ENCODE measurements around the gene HOATZ.

The HOATZ gene

GRCh38 chr11:111518668-111519067 lies 4.1 kb downstream of the HOATZ start:
- TF ChIP-seq FOXM1 (IDR thresholded peaks at IDR 0.05; ENCODE audit: borderline replicate concordance) (no peak), CTBP1 (IDR thresholded peaks at IDR 0.05; ENCODE audit: borderline replicate concordance) (no peak), FOXK2 (IDR thresholded peaks at IDR 0.05) (no peak), BHLHE40 (IDR thresholded peaks at IDR 0.05; ENCODE audit: borderline replicate concordance) (no peak), SP1 (IDR thresholded peaks at IDR 0.05) (no peak), PKNOX1 (IDR thresholded peaks at IDR 0.05) (no peak), L3MBTL2 (conservative IDR thresholded peaks at IDR 0.05) (no peak), NFRKB (IDR thresholded peaks at IDR 0.05) (no peak), LEF1 (IDR thresholded peaks at IDR 0.05; ENCODE audit: borderline replicate concordance) (no peak), ELF4 (IDR thresholded peaks at IDR 0.05) (no peak)
- ChIA-PET POLR2A (no interaction called here), CTCF (no interaction called here)
- DNase-seq (ENCODE audit: extremely low spot score): no peak

DNA sequence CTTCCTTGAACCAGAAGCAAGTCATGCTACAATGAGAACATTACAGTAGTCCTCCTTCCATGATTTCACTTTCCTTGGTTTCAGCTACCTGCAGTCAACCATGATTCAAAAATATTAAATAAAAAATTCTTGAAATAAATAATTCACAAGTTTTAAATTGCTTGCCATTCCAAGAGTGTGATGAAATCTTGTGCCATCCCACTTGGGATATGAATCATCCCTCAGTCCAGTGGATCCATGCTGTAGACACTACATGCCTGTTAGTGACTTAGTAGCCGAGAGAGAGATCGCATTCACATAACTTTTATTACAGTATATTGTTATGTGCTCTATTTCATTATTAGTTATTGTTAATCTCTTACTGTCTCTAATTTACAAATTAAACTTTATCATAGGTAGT lies 6.0 kb downstream of the HOATZ start:
- DNase-seq (ENCODE audit: extremely low spot score): no peak
- TF ChIP-seq NFRKB (IDR thresholded peaks at IDR 0.05) (no peak), TARDBP (IDR thresholded peaks at IDR 0.05) (no peak), ELF4 (IDR thresholded peaks at IDR 0.05) (no peak), SUZ12 (IDR thresholded peaks at IDR 0.05) (no peak), L3MBTL2 (conservative IDR thresholded peaks at IDR 0.05) (no peak), ARNT (IDR thresholded peaks at IDR 0.05) (no peak), PKNOX1 (IDR thresholded peaks at IDR 0.05) (no peak)
- POLR2A ChIA-PET: no interaction called here
- CTCF ChIA-PET: no interaction called here

DNA sequence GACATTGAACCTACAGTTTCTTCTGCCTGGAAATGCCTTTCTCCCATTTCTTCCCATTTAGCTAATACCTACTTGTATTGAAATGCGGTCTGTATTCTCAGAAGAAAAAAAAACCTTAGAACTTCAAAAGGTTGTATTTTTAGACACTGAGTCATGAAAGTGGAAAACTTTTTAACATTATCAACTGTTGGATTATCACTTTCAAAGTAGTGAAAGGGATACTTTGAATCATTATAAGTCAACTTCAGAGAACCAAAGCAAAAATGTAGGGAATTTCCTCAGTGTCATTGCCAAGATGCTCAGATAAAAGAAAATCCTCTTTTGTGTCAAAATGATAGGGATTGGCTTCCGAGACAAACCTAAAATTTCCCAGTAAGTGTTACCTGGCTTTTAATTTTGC lies 6.6 kb downstream of the HOATZ start:
- TF ChIP-seq LEF1 (IDR thresholded peaks at IDR 0.05; ENCODE audit: borderline replicate concordance) (no peak), ZNF384 (IDR thresholded peaks at IDR 0.05) (no peak), L3MBTL2 (conservative IDR thresholded peaks at IDR 0.05) (no peak), PKNOX1 (IDR thresholded peaks at IDR 0.05) (no peak), ARNT (IDR thresholded peaks at IDR 0.05) (no peak), NFRKB (IDR thresholded peaks at IDR 0.05) (no peak), FOXK2 (IDR thresholded peaks at IDR 0.05) (no peak)
- no peak for DNase-seq (ENCODE audit: extremely low spot score)
- POLR2A ChIA-PET: no interaction called here
- CTCF ChIA-PET: no interaction called here

- no peak for DNase-seq (ENCODE audit: extremely low spot score)
- TF ChIP-seq SP1 (IDR thresholded peaks at IDR 0.05) (no peak), ELF4 (IDR thresholded peaks at IDR 0.05) (no peak), PKNOX1 (IDR thresholded peaks at IDR 0.05) (no peak), L3MBTL2 (conservative IDR thresholded peaks at IDR 0.05) (no peak), LEF1 (IDR thresholded peaks at IDR 0.05; ENCODE audit: borderline replicate concordance) (no peak), NFRKB (IDR thresholded peaks at IDR 0.05) (no peak), BHLHE40 (IDR thresholded peaks at IDR 0.05; ENCODE audit: borderline replicate concordance) (no peak), CTBP1 (IDR thresholded peaks at IDR 0.05; ENCODE audit: borderline replicate concordance) (no peak), FOXK2 (IDR thresholded peaks at IDR 0.05) (no peak), ZNF384 (IDR thresholded peaks at IDR 0.05) (no peak), HDGF (IDR thresholded peaks at IDR 0.05; ENCODE audit: borderline replicate concordance) (no peak), ARNT (IDR thresholded peaks at IDR 0.05) (no peak), FOXM1 (IDR thresholded peaks at IDR 0.05; ENCODE audit: borderline replicate concordance) (no peak), FOXA1 (IDR thresholded peaks at IDR 0.05) (no peak), TARDBP (IDR thresholded peaks at IDR 0.05) (no peak), SUZ12 (IDR thresholded peaks at IDR 0.05) (no peak)
- POLR2A ChIA-PET: interaction anchor here (0.7 kb wide), 1 partner anchor 9 kb away, joined by 3 read pairs; no protein-coding TSS in a partner anchor
- CTCF ChIA-PET: no interaction called here
Observed at GRCh38 chr11:111522426-111522825, 7.8 kb downstream of the HOATZ start.

DNA sequence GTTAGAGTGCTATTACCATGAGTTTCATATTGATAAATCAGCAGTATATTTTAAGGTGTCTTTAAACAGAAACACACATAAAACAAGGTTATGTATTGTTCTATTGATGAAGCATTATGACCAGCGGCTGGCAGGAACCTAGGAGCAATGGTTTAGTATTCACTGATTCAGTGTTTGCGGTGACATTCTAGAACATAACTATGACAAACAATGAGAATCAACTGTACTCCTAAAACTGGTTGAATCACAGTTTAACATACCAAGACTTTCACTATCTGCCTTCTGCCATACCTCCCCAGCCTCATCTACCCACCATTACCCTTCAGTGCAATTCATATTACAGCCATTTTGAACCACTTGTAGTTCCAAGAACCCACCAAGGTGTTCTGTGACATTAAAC lies 8.8 kb downstream of the HOATZ start:
- TF ChIP-seq TARDBP (IDR thresholded peaks at IDR 0.05): no peak
- no peak for TF ChIP-seq FOXM1 (IDR thresholded peaks at IDR 0.05; ENCODE audit: borderline replicate concordance)
- TF ChIP-seq BHLHE40 (IDR thresholded peaks at IDR 0.05; ENCODE audit: borderline replicate concordance): no peak
- no peak for TF ChIP-seq FOXA1 (IDR thresholded peaks at IDR 0.05)
- TF ChIP-seq HDGF (IDR thresholded peaks at IDR 0.05; ENCODE audit: borderline replicate concordance): no peak
- no peak for TF ChIP-seq ELF4 (IDR thresholded peaks at IDR 0.05)
- TF ChIP-seq FOXK2 (IDR thresholded peaks at IDR 0.05): no peak
- TF ChIP-seq SUZ12 (IDR thresholded peaks at IDR 0.05): no peak
- TF ChIP-seq ARNT (IDR thresholded peaks at IDR 0.05): no peak
- no peak for TF ChIP-seq SP1 (IDR thresholded peaks at IDR 0.05)
- TF ChIP-seq ZNF384 (IDR thresholded peaks at IDR 0.05): no peak
- TF ChIP-seq PKNOX1 (IDR thresholded peaks at IDR 0.05): no peak
- TF ChIP-seq NFRKB (IDR thresholded peaks at IDR 0.05): no peak
- no peak for TF ChIP-seq CTBP1 (IDR thresholded peaks at IDR 0.05; ENCODE audit: borderline replicate concordance)
- no peak for TF ChIP-seq L3MBTL2 (conservative IDR thresholded peaks at IDR 0.05)
- no peak for TF ChIP-seq LEF1 (IDR thresholded peaks at IDR 0.05; ENCODE audit: borderline replicate concordance)
- ChIA-PET POLR2A (no interaction called here), CTCF (no interaction called here)

More for the DNA sequence above, 8.8 kb downstream of the HOATZ start:
- DNase-seq (ENCODE audit: extremely low spot score): no peak

All from HEK293T (cell line).